H1 (cell line): ENCODE results near the gene PRR5. TPM values are rescaled to one million over a fixed set of nuclear protein-coding genes. Genes with fewer than 3 reads are reported as not detected.

Experiments
- CTCF ChIA-PET: fragments of 300-600 bp; sonication (Branson Sonifier 250); formaldehyde crosslinking; loops from one replicate; lab custom pipeline; 2021; ENCODE audit not compliant: partially characterized antibody; lab: Charles Lee
- POLR2A ChIA-PET: fragments of 300-600 bp; sonication (Branson Sonifier 250); formaldehyde crosslinking; loops from one replicate; lab custom pipeline; 2021; ENCODE audit warnings: inconsistent platforms; ENCODE audit not compliant: partially characterized antibody; lab: Charles Lee
- DNase-seq, 2 experiments: peaks; one replicate each; pipeline versions ENCODE4 v3.0.0 to v3.0.0-alpha.2; 2010 to 2022; ENCODE audit warnings: low spot score in 2 of 2, low read depth in 1 of 2, mixed read lengths in 1 of 2
- FAIRE-seq: peaks from 2 replicates; lab custom pipeline; 2011; peaks lifted over from hg19 to GRCh38; lab: Jason Lieb, UNC
- H2AFZ ChIP-seq: 2 replicates; pipeline ENCODE4 v1.8.1; 2012; ENCODE audit warnings: low read length, inconsistent platforms
- H2AK5ac ChIP-seq: 2 replicates; pipeline ENCODE4 v1.6.1; 2013; ENCODE audit warnings: low read depth, low read length
- H2BK120ac ChIP-seq: replicated peaks from 2 replicates; pipeline ENCODE3; 2013; ENCODE audit warnings: low read depth, low read length, inconsistent platforms
- H2BK12ac ChIP-seq: 2 replicates; pipeline ENCODE4 v1.6.1; 2013; ENCODE audit warnings: low read depth, low read length
- H2BK15ac ChIP-seq: 2 replicates; pipeline ENCODE4 v1.6.1; 2013; ENCODE audit warnings: low read length
- H2BK20ac ChIP-seq: 2 replicates; pipeline ENCODE4 v1.6.1; 2013; ENCODE audit warnings: low read length
- H2BK5ac ChIP-seq: 2 replicates; pipeline ENCODE4 v1.6.1; 2013; ENCODE audit warnings: low read depth, low read length
- H3K14ac ChIP-seq: 2 replicates; pipeline ENCODE4 v1.6.1; 2013; ENCODE audit warnings: inconsistent platforms; ENCODE audit not compliant: insufficient read length
- H3K18ac ChIP-seq: 2 replicates; pipeline ENCODE4 v1.6.1; 2013; ENCODE audit warnings: low read length; ENCODE audit errors: extremely low read depth
- H3K23ac ChIP-seq: 2 replicates; pipeline ENCODE4 v1.6.1; 2013; ENCODE audit warnings: inconsistent platforms; ENCODE audit not compliant: insufficient read length
- H3K23me2 ChIP-seq: 2 replicates; pipeline ENCODE4 v1.6.1; 2013; ENCODE audit warnings: low read depth, low read length
- H3K27ac ChIP-seq: 2 replicates; pipeline ENCODE4 v1.6.1; 2011; ENCODE audit warnings: low read depth, low read length, inconsistent platforms
- H3K27me3 ChIP-seq, 4 experiments: replicated peaks in 1 of 4; 1 replicate in 1 of 4; 2 replicates in 3 of 4; pipeline versions ENCODE4 v1.6.1 to v1.8.1; 2011 to 2013; ENCODE audit warnings: low read length in 3 of 4, mild to moderate bottlenecking in 3 of 4, inconsistent platforms in 2 of 4, mixed read lengths in 2 of 4, moderate library complexity in 1 of 4; ENCODE audit not compliant: control insufficient read depth in 3 of 4, insufficient read depth in 3 of 4; ENCODE audit errors: extremely low read depth in 1 of 4
- H3K36me3 ChIP-seq, 4 experiments: 2 replicates each; pipeline versions ENCODE4 v1.6.1 to v1.8.1; 2011 to 2013; ENCODE audit warnings: mild to moderate bottlenecking in 4 of 4, low read length in 3 of 4, moderate library complexity in 2 of 4, control low read depth in 1 of 4, inconsistent platforms in 1 of 4; ENCODE audit not compliant: insufficient read depth in 4 of 4, control insufficient read depth in 2 of 4
- H3K4ac ChIP-seq: replicated peaks from 2 replicates; pipeline ENCODE3; 2013; ENCODE audit warnings: low read length, low read depth, mixed read lengths, inconsistent platforms; ENCODE audit not compliant: insufficient read length
- H3K4me1 ChIP-seq, 4 experiments: replicated peaks in 1 of 4; 1 replicate in 1 of 4; 2 replicates in 3 of 4; pipeline versions ENCODE4 v1.6.1 to v1.8.1; 2011 to 2013; ENCODE audit warnings: low read length in 3 of 4, inconsistent platforms in 2 of 4, mixed read lengths in 1 of 4; ENCODE audit not compliant: insufficient read depth in 4 of 4, control insufficient read depth in 3 of 4
- H3K4me2 ChIP-seq, 2 experiments: 2 replicates each; pipeline versions ENCODE4 v1.6.1 to v1.8.1; 2011 to 2013; ENCODE audit warnings: low read depth in 2 of 2, low read length in 2 of 2, control low read depth in 1 of 2, inconsistent platforms in 1 of 2, mild to moderate bottlenecking in 1 of 2; ENCODE audit not compliant: insufficient read depth in 1 of 2
- H3K4me3 ChIP-seq, 4 experiments: fragments of 200-600, 300-600 bp in 1 of 4; sonication (generic), shearing (Covaris generic), sonication (Bioruptor Twin) in 1 of 4; 2 replicates each; pipeline versions ENCODE4 v1.5.1 to v1.8.1; 2011 to 2016; ENCODE audit warnings: low read length in 4 of 4, low read depth in 3 of 4, control low read depth in 2 of 4, inconsistent platforms in 2 of 4, mild to moderate bottlenecking in 2 of 4, mixed read lengths in 1 of 4, moderate library complexity in 1 of 4; ENCODE audit not compliant: insufficient read depth in 2 of 4; ENCODE audit errors: extremely low read depth in 1 of 4
- H3K56ac ChIP-seq: replicated peaks from 2 replicates; pipeline ENCODE3; 2013; ENCODE audit warnings: low read depth, mild to moderate bottlenecking, mixed read lengths, low read length, inconsistent platforms; ENCODE audit not compliant: insufficient read length
- H3K79me1 ChIP-seq: 2 replicates; pipeline ENCODE4 v1.6.1; 2013; ENCODE audit warnings: low read depth, low read length, control low read depth
- H3K79me2 ChIP-seq, 2 experiments: 2 replicates each; pipeline versions ENCODE4 v1.6.1 to v1.8.1; 2012 to 2013; ENCODE audit warnings: low read length in 2 of 2, mild to moderate bottlenecking in 2 of 2, inconsistent platforms in 1 of 2; ENCODE audit not compliant: insufficient read depth in 2 of 2, control insufficient read depth in 1 of 2
- H3K9ac ChIP-seq, 4 experiments: replicated peaks in 1 of 4; 1 replicate in 1 of 4; 2 replicates in 3 of 4; pipeline versions ENCODE4 v1.6.1 to v1.8.1; 2011 to 2013; ENCODE audit warnings: low read depth in 3 of 4, low read length in 3 of 4, control low read depth in 2 of 4, mild to moderate bottlenecking in 2 of 4, moderate library complexity in 2 of 4, inconsistent platforms in 1 of 4; ENCODE audit errors: extremely low read depth in 1 of 4
- H3K9me3 ChIP-seq, 2 experiments: 2 replicates each; pipeline versions ENCODE4 v1.6.1 to v1.8.1; 2012 to 2013; ENCODE audit warnings: mild to moderate bottlenecking in 2 of 2, moderate library complexity in 2 of 2, control low read depth in 1 of 2, inconsistent platforms in 1 of 2, low read depth in 1 of 2, low read length in 1 of 2, mixed read lengths in 1 of 2; ENCODE audit not compliant: insufficient read depth in 2 of 2
- H4K20me1 ChIP-seq, 2 experiments: replicated peaks in 1 of 2; 2 replicates each; pipeline versions ENCODE3 to v1.8.1; 2011 to 2013; ENCODE audit warnings: inconsistent platforms in 2 of 2, low read length in 2 of 2, mild to moderate bottlenecking in 1 of 2; ENCODE audit not compliant: insufficient read depth in 2 of 2, control insufficient read depth in 1 of 2
- H4K5ac ChIP-seq: 2 replicates; pipeline ENCODE4 v1.6.1; 2013; ENCODE audit warnings: low read length, low read depth, mixed read lengths, inconsistent platforms; ENCODE audit not compliant: insufficient read length
- H4K8ac ChIP-seq: 2 replicates; pipeline ENCODE4 v1.8.0; 2013; ENCODE audit warnings: mild to moderate bottlenecking, moderate library complexity, low read length, inconsistent platforms; ENCODE audit not compliant: insufficient read depth; ENCODE audit errors: extremely low read depth
- H4K91ac ChIP-seq: replicated peaks from 2 replicates; pipeline ENCODE3; 2013; ENCODE audit warnings: low read length, mixed read lengths, inconsistent platforms; ENCODE audit not compliant: insufficient read length
- ASH2L ChIP-seq: fragments of 200-600, 300-600 bp; sonication (generic); IDR thresholded peaks from one replicate; pipeline ENCODE4 v1.7.1; 2017; ENCODE audit warnings: low read length
- BACH1 ChIP-seq: IDR thresholded peaks from 2 replicates; pipeline ENCODE4 v1.6.1; 2012; ENCODE audit warnings: low read length, improper control_type of control experiment
- GABPA ChIP-seq: IDR thresholded peaks from 2 replicates; pipeline ENCODE4 v1.6.1; 2011; ENCODE audit warnings: mild to moderate bottlenecking, low read length, moderate library complexity, borderline replicate concordance; ENCODE audit not compliant: insufficient read depth
- HDAC6 ChIP-seq: IDR thresholded peaks from one replicate; pipeline ENCODE4 v1.7.1; 2012; ENCODE audit warnings: low read depth, mild to moderate bottlenecking, inconsistent platforms, low read length, moderate library complexity
- JUN ChIP-seq: IDR thresholded peaks from 2 replicates; pipeline ENCODE4 v1.6.1; 2011; ENCODE audit warnings: low read depth, mild to moderate bottlenecking, improper control_type of control experiment, low read length
- MAFK ChIP-seq: IDR thresholded peaks from 2 replicates; pipeline ENCODE4 v1.6.1; 2012; ENCODE audit warnings: low read depth, mild to moderate bottlenecking, improper control_type of control experiment, low read length
- POLR2A ChIP-seq, 2 experiments: IDR thresholded peaks; 1 replicate in 1 of 2; 2 replicates in 1 of 2; pipeline ENCODE4 v1.6.1; 2011; ENCODE audit warnings: low read depth in 2 of 2, low read length in 2 of 2, mild to moderate bottlenecking in 2 of 2; ENCODE audit errors: control extremely low read depth in 1 of 2
- RBBP5 ChIP-seq: IDR thresholded peaks from 2 replicates; pipeline ENCODE4 v1.7.1; 2012; ENCODE audit warnings: low read depth, mild to moderate bottlenecking, inconsistent platforms, low read length, moderate library complexity, borderline replicate concordance
- RFX5 ChIP-seq: IDR thresholded peaks from 2 replicates; pipeline ENCODE4 v1.6.1; 2011; ENCODE audit warnings: low read depth, low read length, improper control_type of control experiment, borderline replicate concordance
- RXRA ChIP-seq: IDR thresholded peaks from 2 replicates; pipeline ENCODE4 v1.6.1; 2011; ENCODE audit warnings: low read depth, mild to moderate bottlenecking, low read length, moderate library complexity; ENCODE audit not compliant: insufficient read depth
- TAF7 ChIP-seq: optimal IDR thresholded peaks from 2 replicates; pipeline ENCODE3; 2011; ENCODE audit warnings: low read depth, mild to moderate bottlenecking, inconsistent platforms, low read length, moderate library complexity, borderline replicate concordance
- USF2 ChIP-seq: IDR thresholded peaks from 2 replicates; pipeline ENCODE4 v1.6.1; 2011; ENCODE audit warnings: low read length, improper control_type of control experiment
- WGBS, 2 experiments: shearing (Covaris generic) in 1 of 2; methylation state at CpG; one replicate each; pipeline versions ENCODE4 v1.1.6 to v1.1.7; 2013 to 2015; ENCODE audit warnings: low lambda C conversion rate in 2 of 2, mixed read lengths in 2 of 2, inconsistent platforms in 1 of 2, low coverage in 1 of 2, missing lambda C conversion rate in 1 of 2; ENCODE audit not compliant: insufficient replicate concordance in 2 of 2, insufficient coverage in 1 of 2, insufficient read length in 1 of 2; ENCODE audit errors: extremely low coverage in 1 of 2, missing lambda C conversion rate in 1 of 2; 5-methylcytosine and 5-hydroxymethylcytosine counted together
- polyA plus RNA-seq, 7 experiments: library from polyadenylated mRNA; depleted of rRNA in 3 of 7; stranded (reverse) in 5 of 7; unstranded in 2 of 7; fragments of >200 nt in 5 of 7; fragments of 200-250 nt in 2 of 7; gene quantifications; 1 replicate in 5 of 7; 2 replicates in 1 of 7; 4 replicates in 1 of 7; pipeline versions ENCODE4 v1.2.1 to v1.2.3, GENCODE V29; 2011 to 2013; ENCODE audit warnings: missing spikeins in 2 of 7, mixed read lengths in 2 of 7
- total RNA-seq: library from RNA; stranded (reverse); fragmentation: NEBNext Ultra II Directional; extraction: Animal tissue kit (Norgen Biotek cat#: 25700); gene quantifications from 2 replicates; pipeline ENCODE4 v1.2.1, GENCODE V29; 2021

Gene PRR5
- total and polyA plus RNA-seq, 2 of the 8 experiments (the other 6 are each of a cell fraction or from before 2014, with no cell fraction given): 16.5 to 25.7 TPM

- H2BK12ac ChIP-seq: no peak overlapping the region
- no peak overlapping the region for H2BK20ac ChIP-seq
- H3K56ac ChIP-seq: no peak overlapping the region
- peaks cover 0 to 15% of the 10 kb centered on the region in 2 experiments for H4K20me1 ChIP-seq
- no peak overlapping the region for H3K9ac ChIP-seq
- H2BK15ac ChIP-seq: 0 out of 2 replicates have a peak overlapping the region, but pooled peaks have one; percentile 84
- H3K36me3 ChIP-seq: no peaks in the 10 kb centered on the region; a peak in 1 of 8 replicates
- no peak overlapping the region; the same call in none of the 2 replicates for H2AK5ac ChIP-seq
- H3K9me3 ChIP-seq: no peaks in the 10 kb centered on the region
- POLR2A ChIA-PET: no interaction called here
- no peak overlapping the region for H3K4me2 ChIP-seq
- H3K79me1 ChIP-seq: no peaks in the 10 kb centered on the region
- H3K4ac ChIP-seq: no peak overlapping the region
- DNase-seq (no peak), FAIRE-seq (no peak)
- peak overlapping the region; percentile 52; the same call in 1 of the 2 replicates for H2BK5ac ChIP-seq
- no peak overlapping the region for H3K14ac ChIP-seq
- WGBS, 2 experiments: 85% methylated on average over 21 of the region's 21 CpGs; no CpG with 5 or more reads in 1 of the 2 experiments
- no peak overlapping the region; the same call in 1 of the 2 replicates for H3K18ac ChIP-seq
- H3K4me1 ChIP-seq: peaks cover 0 to 5% (median 0%) of the 10 kb centered on the region in 4 experiments; a peak in 3 of 7 replicates
- H3K27me3 ChIP-seq: no peaks in the 10 kb centered on the region
- H4K8ac ChIP-seq: no peak overlapping the region
- no peak overlapping the region for H4K5ac ChIP-seq
- no peaks in the 10 kb centered on the region for H3K79me2 ChIP-seq
- H3K4me3 ChIP-seq: no peak overlapping the region
- no peak overlapping the region for H4K91ac ChIP-seq
- H2BK120ac ChIP-seq: no peak overlapping the region
- no peaks in the 10 kb centered on the region for H3K23me2 ChIP-seq
- no peak overlapping the region for H3K27ac ChIP-seq
- H3K23ac ChIP-seq: no peak overlapping the region
- no peak overlapping the region for H2AFZ ChIP-seq
- CTCF ChIA-PET: interaction anchor here (0.7 to 9.3 kb wide), 5 partner anchors 10 to 46 kb away, joined by 3 to 102 read pairs (median 33); no protein-coding TSS in a partner anchor
- TF ChIP-seq USF2: no peak
- no peak for TF ChIP-seq MAFK
- TF ChIP-seq BACH1: no peak
- no peak for TF ChIP-seq RFX5
- no peak for TF ChIP-seq RXRA
- no peak for TF ChIP-seq ASH2L
- TF ChIP-seq TAF7: no peak
- no peak for TF ChIP-seq HDAC6
- TF ChIP-seq POLR2A (IDR thresholded peaks at IDR 0.05; ENCODE audit: control extremely low read depth in 1 of 2, low read depth in 2 of 2, low read length in 2 of 2): no peak
- TF ChIP-seq RBBP5: no peak
- TF ChIP-seq GABPA: no peak
- no peak for TF ChIP-seq JUN
Observed at GRCh38 chr22:44732017-44732561, 30.1 kb downstream of the PRR5 start.
